ENCODE data around the gene LRRC63. TPM values are rescaled to one million over a fixed set of nuclear protein-coding genes. Genes with fewer than 3 reads are reported as not detected.

The LRRC63 gene
- total RNA-seq, 5 donors from 2014 or later (not counting 1 experiment from before 2014, with no cell fraction given): 0.43 to 0.82 (median 0.54) TPM

DNA sequence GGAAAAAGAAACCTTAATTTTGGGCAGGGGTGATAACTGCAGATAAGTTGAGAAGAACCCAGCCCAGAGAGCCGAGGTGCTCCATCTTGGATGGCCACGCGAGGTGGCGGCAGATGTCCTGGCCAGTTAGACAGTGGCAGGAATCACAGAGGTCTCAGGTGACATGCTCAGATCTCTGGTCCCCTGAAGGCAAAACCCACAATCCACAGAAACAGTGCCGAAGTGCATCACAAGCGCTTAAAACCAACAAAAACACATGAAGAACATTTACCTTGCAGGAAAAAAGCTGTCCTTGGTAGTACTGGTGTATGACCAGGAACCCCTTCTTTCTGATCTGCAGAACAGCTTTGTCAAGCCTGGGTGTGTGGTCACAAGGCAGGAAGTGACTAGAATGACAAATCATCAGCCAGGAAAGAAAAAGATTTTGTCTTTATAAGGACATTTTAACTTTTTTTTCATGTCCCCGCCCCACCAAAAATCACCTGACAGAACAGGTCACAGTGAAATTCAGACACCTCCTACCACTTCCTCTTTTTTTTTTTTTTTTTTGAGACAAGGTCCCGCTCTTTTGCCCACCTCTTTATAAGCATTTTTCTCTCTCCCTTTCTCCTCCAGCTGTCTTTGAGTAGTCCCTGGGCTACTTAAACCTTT, 29.8 kb upstream of the LRRC63 start, which contains the start of gene LCP1:
Gene LCP1 (minus strand): TSS at position 338 of the 651 bp plus-strand sequence. CDS start 22,515 bp downstream, outside the sequence.
- peak within 1 kb of the TSS; percentile 86 to 93 for H3K27ac Mint-ChIP-seq
- peak within 1 kb of the TSS; percentile 83 for H3K27ac ChIP-seq (ENCODE audit: low read length)
- peak within 1 kb of the TSS; percentile 90 to 99 (median 94) for H3K4me3 Mint-ChIP-seq
- H3K4me1 ChIP-seq (ENCODE audit: control insufficient read depth in 1 of 2, extremely low read depth in 1 of 2, insufficient read depth in 2 of 2, low read length in 2 of 2): peaks cover 40 to 49% of the 10 kb centered on the region in 2 experiments
- H3K9me3 ChIP-seq: no peaks in the 10 kb centered on the region
- 0% methylated on average over 4 of the region's 8 CpGs for WGBS (ENCODE audit: insufficient coverage)
- H3K9me3 Mint-ChIP-seq: no peaks in the 10 kb centered on the region
- peak within 1 kb of the TSS; percentile 78 to 99 for H3K4me3 ChIP-seq (ENCODE audit: control insufficient read depth in 1 of 2, extremely low read depth in 1 of 2, low read length in 1 of 2)
- CTCF ChIA-PET: interaction anchor here in 1 of 2 donors (0.6 to 6.6 kb wide), 10 partner anchors 9 to 508 kb away, joined by 3 to 54 read pairs (median 6); no protein-coding TSS in a partner anchor
- DNase-seq: peak; percentile 41 to 92 (median 80)
- peak; percentile 74 to 82 (median 78) for ATAC-seq (replicated peaks in 1 of 4)
- no peaks in the 10 kb centered on the region for H3K27me3 ChIP-seq (replicated peaks in 1 of 2; ENCODE audit: control insufficient read depth in 2 of 2, extremely low read depth in 1 of 2, insufficient read depth in 2 of 2, low read length in 1 of 2)
- POLR2A ChIA-PET: interaction anchor here (0.6 to 2.8 kb wide), 7 partner anchors 8 to 39 kb away, joined by 3 to 26 read pairs (median 9); no protein-coding TSS in a partner anchor
- no peaks in the 10 kb centered on the region for H3K27me3 Mint-ChIP-seq
- H3K36me3 Mint-ChIP-seq: peaks cover 8% of the 10 kb centered on the region
- H3K4me1 Mint-ChIP-seq: peaks cover 59 to 70% (median 65%) of the 10 kb centered on the region in 3 donors
- H3K36me3 ChIP-seq (ENCODE audit: control insufficient read depth in 2 of 2, extremely low read depth in 1 of 2, insufficient read depth in 1 of 2, low read length in 1 of 2): no peaks in the 10 kb centered on the region

- no CpG with 5 or more reads among the region's 2 CpGs for WGBS (ENCODE audit: insufficient coverage)
- H3K4me3 ChIP-seq (ENCODE audit: control insufficient read depth in 1 of 2, extremely low read depth in 1 of 2, low read length in 1 of 2): peak overlapping the region; percentile 78 to 99
- no peaks in the 10 kb centered on the region for H3K27me3 Mint-ChIP-seq
- H3K4me3 Mint-ChIP-seq: peak overlapping the region; percentile 90 to 99 (median 94)
- ATAC-seq (replicated peaks in 1 of 4) (peak in 1 of 4 experiments; percentile 1), DNase-seq (no peak)
- CTCF ChIA-PET: interaction anchor here (0.6 to 6.6 kb wide), 10 partner anchors 10 to 507 kb away, joined by 3 to 54 read pairs (median 6); no protein-coding TSS in a partner anchor
- H3K27me3 ChIP-seq (replicated peaks in 1 of 2; ENCODE audit: control insufficient read depth in 2 of 2, extremely low read depth in 1 of 2, insufficient read depth in 2 of 2, low read length in 1 of 2): no peaks in the 10 kb centered on the region
- H3K36me3 Mint-ChIP-seq: peaks cover 7% of the 10 kb centered on the region
- peaks cover 38 to 47% of the 10 kb centered on the region in 2 experiments for H3K4me1 ChIP-seq (ENCODE audit: control insufficient read depth in 1 of 2, extremely low read depth in 1 of 2, insufficient read depth in 2 of 2, low read length in 2 of 2)
- H3K27ac ChIP-seq (ENCODE audit: low read length): peak overlapping the region; percentile 83
- no peaks in the 10 kb centered on the region for H3K9me3 Mint-ChIP-seq
- POLR2A ChIA-PET: interaction anchor here (0.6 to 2.8 kb wide), 6 partner anchors 8 to 39 kb away, joined by 3 to 26 read pairs (median 10); no protein-coding TSS in a partner anchor
- peaks cover 55 to 65% (median 62%) of the 10 kb centered on the region in 3 donors for H3K4me1 Mint-ChIP-seq
- H3K36me3 ChIP-seq (ENCODE audit: control insufficient read depth in 2 of 2, extremely low read depth in 1 of 2, insufficient read depth in 1 of 2, low read length in 1 of 2): no peaks in the 10 kb centered on the region
- H3K27ac Mint-ChIP-seq: peak overlapping the region; percentile 86 to 93
- H3K9me3 ChIP-seq: no peaks in the 10 kb centered on the region
Measured at GRCh38 chr13:46182491-46182877, 29.2 kb upstream of the LRRC63 start.

DNA sequence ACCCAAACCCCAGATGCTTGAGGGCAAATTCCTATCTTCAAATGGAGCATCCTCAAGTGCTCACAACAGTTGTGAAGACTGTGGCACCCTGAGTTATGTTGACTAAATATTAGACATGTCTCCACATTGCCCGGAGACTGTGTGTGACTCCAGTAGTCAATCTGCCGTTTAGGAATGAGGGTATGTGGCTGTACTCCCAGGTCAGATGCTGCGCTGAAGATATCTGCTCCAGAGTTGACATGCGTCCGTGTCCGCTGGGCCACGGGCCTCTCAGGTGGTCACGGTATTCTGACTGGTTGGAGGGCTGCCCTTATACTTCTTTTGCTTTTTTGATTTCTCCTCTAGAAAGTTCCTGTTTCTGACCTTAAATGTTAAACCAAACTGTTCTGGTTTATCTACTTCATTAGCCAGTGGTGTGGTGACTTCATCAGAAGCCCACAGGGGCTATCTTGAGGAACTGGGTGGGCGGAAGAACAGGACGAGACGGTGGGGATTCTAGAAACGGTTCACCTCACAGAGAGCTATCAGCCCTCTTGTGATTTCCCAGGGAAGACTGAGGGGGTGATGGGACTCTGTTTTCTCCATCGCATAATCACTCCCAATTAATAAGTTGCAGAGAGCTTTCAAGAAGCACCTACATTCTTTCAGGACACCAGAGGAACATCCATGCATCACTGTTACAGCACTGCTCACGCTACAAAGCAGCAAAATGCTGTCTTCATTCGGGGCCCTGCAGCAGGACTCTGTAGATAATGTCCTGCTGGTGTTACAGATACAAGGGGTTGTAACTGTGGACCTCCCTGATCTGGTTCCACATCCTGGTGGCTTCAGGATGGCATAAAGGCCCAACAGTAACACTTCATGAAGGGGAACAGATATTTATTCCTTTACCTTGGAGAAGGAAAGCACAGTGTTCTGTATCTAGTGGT, 28.4 kb upstream of the LRRC63 start:
- peaks cover 47 to 63% (median 54%) of the 10 kb centered on the region in 3 donors for H3K4me1 Mint-ChIP-seq
- peak overlapping the region; percentile 86 to 93 for H3K27ac Mint-ChIP-seq
- no peaks in the 10 kb centered on the region for H3K27me3 Mint-ChIP-seq
- peak overlapping the region; percentile 90 to 99 (median 94) for H3K4me3 Mint-ChIP-seq
- H3K4me1 ChIP-seq (ENCODE audit: control insufficient read depth in 1 of 2, extremely low read depth in 1 of 2, insufficient read depth in 2 of 2, low read length in 2 of 2): peaks cover 34 to 40% of the 10 kb centered on the region in 2 experiments
- peak overlapping the region; percentile 83 for H3K27ac ChIP-seq (ENCODE audit: low read length)
- H3K4me3 ChIP-seq (ENCODE audit: control insufficient read depth in 1 of 2, extremely low read depth in 1 of 2, low read length in 1 of 2): peak overlapping the region; percentile 10 to 11
- POLR2A ChIA-PET: interaction anchor here in 1 of 2 donors (0.8 to 2.8 kb wide), 2 partner anchors 12 to 28 kb away, joined by 4 to 26 read pairs; no protein-coding TSS in a partner anchor
- no peaks in the 10 kb centered on the region for H3K9me3 Mint-ChIP-seq
- WGBS (ENCODE audit: insufficient coverage): 41% methylated on average over 5 of the region's 15 CpGs
- no peaks in the 10 kb centered on the region for H3K9me3 ChIP-seq
- CTCF ChIA-PET: interaction anchor here (0.9 to 6.6 kb wide), 7 partner anchors 11 to 138 kb away, joined by 3 to 54 read pairs (median 8); no protein-coding TSS in a partner anchor
- DNase-seq (no peak), ATAC-seq (replicated peaks in 1 of 4) (no peak)
- H3K36me3 ChIP-seq (ENCODE audit: control insufficient read depth in 2 of 2, extremely low read depth in 1 of 2, insufficient read depth in 1 of 2, low read length in 1 of 2): no peaks in the 10 kb centered on the region
- H3K36me3 Mint-ChIP-seq: peaks cover under 1% of the 10 kb centered on the region
- H3K27me3 ChIP-seq (replicated peaks in 1 of 2; ENCODE audit: control insufficient read depth in 2 of 2, extremely low read depth in 1 of 2, insufficient read depth in 2 of 2, low read length in 1 of 2): no peaks in the 10 kb centered on the region

- Histone ChIP-seq H3K9me3 (no peaks in the 10 kb centered on the region), H3K27me3 (replicated peaks in 1 of 2; ENCODE audit: control insufficient read depth in 2 of 2, extremely low read depth in 1 of 2, insufficient read depth in 2 of 2, low read length in 1 of 2) (no peaks in the 10 kb centered on the region), H3K27ac (ENCODE audit: low read length) (peak overlapping the region; percentile 83), H3K4me3 (ENCODE audit: control insufficient read depth in 1 of 2, extremely low read depth in 1 of 2, low read length in 1 of 2) (peak overlapping the region in 1 of 2 donors; percentile 11), H3K4me1 (ENCODE audit: control insufficient read depth in 1 of 2, extremely low read depth in 1 of 2, insufficient read depth in 2 of 2, low read length in 2 of 2) (peaks cover 31 to 33% of the 10 kb centered on the region in 2 experiments), H3K36me3 (ENCODE audit: control insufficient read depth in 2 of 2, extremely low read depth in 1 of 2, insufficient read depth in 1 of 2, low read length in 1 of 2) (no peaks in the 10 kb centered on the region)
- peak overlapping the region; percentile 90 to 99 (median 94) for H3K4me3 Mint-ChIP-seq
- H3K36me3 Mint-ChIP-seq: no peaks in the 10 kb centered on the region
- ChIA-PET CTCF (interaction anchor here in 1 of 2 donors (1.0 kb wide), 1 partner anchor 9 kb away, joined by 4 read pairs; no protein-coding TSS in a partner anchor), POLR2A (interaction anchor here in 1 of 2 donors (1.0 kb wide), 1 partner anchor 19 kb away, joined by 3 read pairs; no protein-coding TSS in a partner anchor)
- ATAC-seq (replicated peaks in 1 of 4) (peak; percentile 59 to 77 (median 72)), DNase-seq (peak; percentile 49 to 87 (median 67))
- 0% methylated on average over 4 of the region's 6 CpGs for WGBS (ENCODE audit: insufficient coverage)
- peaks cover 39 to 54% (median 46%) of the 10 kb centered on the region in 3 donors for H3K4me1 Mint-ChIP-seq
- H3K27me3 Mint-ChIP-seq: no peaks in the 10 kb centered on the region
- H3K27ac Mint-ChIP-seq: peak overlapping the region; percentile 86 to 93
- no peaks in the 10 kb centered on the region for H3K9me3 Mint-ChIP-seq
Measured at GRCh38 chr13:46184277-46184699, 27.4 kb upstream of the LRRC63 start.

- Mint-ChIP-seq H3K9me3 (no peaks in the 10 kb centered on the region), H3K27me3 (no peaks in the 10 kb centered on the region), H3K4me1 (peaks cover 36 to 41% (median 36%) of the 10 kb centered on the region in 3 donors), H3K4me3 (no peak overlapping the region), H3K36me3 (no peaks in the 10 kb centered on the region), H3K27ac (peak overlapping the region; percentile 86 to 93)
- peaks cover 25 to 33% of the 10 kb centered on the region in 2 experiments for H3K4me1 ChIP-seq (ENCODE audit: control insufficient read depth in 1 of 2, extremely low read depth in 1 of 2, insufficient read depth in 2 of 2, low read length in 2 of 2)
- H3K4me3 ChIP-seq (ENCODE audit: control insufficient read depth in 1 of 2, extremely low read depth in 1 of 2, low read length in 1 of 2): no peak overlapping the region
- no peaks in the 10 kb centered on the region for H3K36me3 ChIP-seq (ENCODE audit: control insufficient read depth in 2 of 2, extremely low read depth in 1 of 2, insufficient read depth in 1 of 2, low read length in 1 of 2)
- CTCF ChIA-PET: interaction anchor here (0.6 to 2.6 kb wide), 7 partner anchors 11 to 753 kb away, joined by 3 to 7 read pairs (median 4); no protein-coding TSS in a partner anchor
- no peaks in the 10 kb centered on the region for H3K27me3 ChIP-seq (replicated peaks in 1 of 2; ENCODE audit: control insufficient read depth in 2 of 2, extremely low read depth in 1 of 2, insufficient read depth in 2 of 2, low read length in 1 of 2)
- peak overlapping the region; percentile 83 for H3K27ac ChIP-seq (ENCODE audit: low read length)
- H3K9me3 ChIP-seq: no peaks in the 10 kb centered on the region
- ATAC-seq (replicated peaks in 1 of 4) (no peak), DNase-seq (no peak)
- WGBS (ENCODE audit: insufficient coverage): no CpG with 5 or more reads among the region's 4 CpGs
- POLR2A ChIA-PET: interaction anchor here in 1 of 2 donors (1.0 kb wide), 1 partner anchor 18 kb away, joined by 3 read pairs; no protein-coding TSS in a partner anchor
Measured at GRCh38 chr13:46185634-46186033, 26.1 kb upstream of the LRRC63 start.

All from T-cell (primary cell).